Activated CD4-positive, alpha-beta memory T cell treated with anti-CD3 and anti-CD28 coated beads, Interleukin-2, amount 10 ng/mL, durations not matched to agents 7 days and 5 days (primary cell): ENCODE measurements around the gene FGF21. TPM values are rescaled to one million over a fixed set of nuclear protein-coding genes. Genes with fewer than 3 reads are reported as not detected.
"Not testable (repeated sequence)": the region's sequence is repeated elsewhere in the genome, so short reads cannot be mapped to it uniquely, and the experiment has no call there.

Experiments used
- CTCF ChIA-PET: fragments of 350-600 bp; sonication (Branson Sonifier 250); formaldehyde crosslinking; loops from one replicate; lab custom pipeline; 2021; ENCODE audit warnings: antibody characterized with exemption, inconsistent platforms; lab: Charles Lee
- POLR2A ChIA-PET: fragments of 350-600 bp; sonication (Branson Sonifier 250); formaldehyde crosslinking; loops from one replicate; lab custom pipeline; 2021; ENCODE audit warnings: antibody characterized with exemption; lab: Charles Lee
- DNase-seq: peaks from one replicate; pipeline ENCODE4 v3.0.0-alpha.2; 2020
- H3K27ac Mint-ChIP-seq: one replicate; pipeline ENCODE4 v1.8.0; 2021; ENCODE audit warnings: mild to moderate bottlenecking, mixed read lengths
- H3K27me3 Mint-ChIP-seq: one replicate; pipeline ENCODE4 v1.8.0; 2021; ENCODE audit warnings: mixed read lengths
- H3K36me3 Mint-ChIP-seq: one replicate; pipeline ENCODE4 v1.8.0; 2021; ENCODE audit warnings: low read depth, mixed read lengths
- H3K4me1 Mint-ChIP-seq: one replicate; pipeline ENCODE4 v1.8.0; 2021; ENCODE audit warnings: mixed read lengths
- H3K4me3 Mint-ChIP-seq: one replicate; pipeline ENCODE4 v1.8.0; 2021; ENCODE audit warnings: mild to moderate bottlenecking, mixed read lengths
- H3K9me3 Mint-ChIP-seq: one replicate; pipeline ENCODE4 v1.8.0; 2021; ENCODE audit warnings: mixed read lengths
- total RNA-seq, 2 experiments: library from RNA; stranded (reverse); gene quantifications; one replicate each; pipeline ENCODE4 v1.2.3, GENCODE V29; 2021

The FGF21 gene, protein sequence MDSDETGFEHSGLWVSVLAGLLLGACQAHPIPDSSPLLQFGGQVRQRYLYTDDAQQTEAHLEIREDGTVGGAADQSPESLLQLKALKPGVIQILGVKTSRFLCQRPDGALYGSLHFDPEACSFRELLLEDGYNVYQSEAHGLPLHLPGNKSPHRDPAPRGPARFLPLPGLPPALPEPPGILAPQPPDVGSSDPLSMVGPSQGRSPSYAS
- not detected for total RNA-seq

- Mint-ChIP-seq H3K27ac (no peak within 1 kb of the TSS), H3K27me3 (peaks cover 26% of the 10 kb centered on the region), H3K9me3 (no peaks in the 10 kb centered on the region), H3K4me3 (no peak within 1 kb of the TSS), H3K4me1 (peaks cover 24% of the 10 kb centered on the region), H3K36me3 (no peaks in the 10 kb centered on the region)
- CTCF ChIA-PET, result no interaction called here
- no peak for DNase-seq
- POLR2A ChIA-PET, result no interaction called here
Observed at GRCh38 chr19:48755084-48755641, at the start of gene FGF21. Gene FGF21, plus strand, starts transcription at chr19:48755524. Its CDS starts 713 bp downstream, at chr19:48756237.

- no peak overlapping the region for H3K27ac Mint-ChIP-seq
- H3K4me3 Mint-ChIP-seq, result no peak overlapping the region
- peaks cover 5% of the 10 kb centered on the region for H3K9me3 Mint-ChIP-seq
- H3K4me1 Mint-ChIP-seq, result peaks cover 8% of the 10 kb centered on the region
- H3K36me3 Mint-ChIP-seq, result peaks cover 2% of the 10 kb centered on the region
- no peaks in the 10 kb centered on the region for H3K27me3 Mint-ChIP-seq
- POLR2A ChIA-PET, result no interaction called here
- DNase-seq, result no peak
- CTCF ChIA-PET, result no interaction called here
Observed at GRCh38 chr19:48708471-48708870, 46.9 kb upstream of the FGF21 start.

DNA sequence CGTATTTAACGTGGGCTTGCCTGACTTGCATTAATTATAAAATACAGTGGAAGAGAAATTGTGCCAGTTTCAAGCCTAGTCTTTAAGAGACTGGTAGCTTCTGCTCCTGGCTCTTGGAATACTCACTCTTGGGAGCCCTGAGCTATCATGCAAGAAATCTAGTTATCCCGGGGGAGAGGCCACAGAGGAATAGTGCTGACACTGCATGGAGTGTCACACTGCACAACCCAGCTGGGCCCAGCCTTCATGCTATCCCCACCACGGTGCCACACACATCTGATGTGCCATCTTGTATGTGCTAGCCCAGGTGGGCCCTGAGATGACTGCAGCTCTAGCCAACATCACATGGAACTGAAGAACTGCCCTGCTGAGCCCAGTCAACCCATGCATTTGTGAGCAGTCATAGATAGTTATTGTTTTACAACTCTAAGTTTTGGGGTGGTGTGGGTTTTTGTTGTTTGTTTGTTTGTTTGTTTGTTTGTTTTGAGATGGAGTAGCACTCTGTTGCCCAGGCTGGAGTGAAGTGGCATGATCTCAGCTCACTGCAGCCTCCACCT lies 44.1 kb upstream of the FGF21 start:
- no peak for DNase-seq
- H3K27me3 Mint-ChIP-seq, result no peaks in the 10 kb centered on the region
- H3K4me1 Mint-ChIP-seq, result peaks cover 18% of the 10 kb centered on the region
- H3K36me3 Mint-ChIP-seq, result peaks cover 2% of the 10 kb centered on the region
- peaks cover 5% of the 10 kb centered on the region for H3K9me3 Mint-ChIP-seq
- no peak overlapping the region for H3K27ac Mint-ChIP-seq
- CTCF ChIA-PET, result no interaction called here
- H3K4me3 Mint-ChIP-seq, result no peak overlapping the region
- POLR2A ChIA-PET, result no interaction called here

GRCh38 chr19:48713041-48713863 lies 42.1 kb upstream of the FGF21 start:
- H3K27me3 Mint-ChIP-seq, result no peaks in the 10 kb centered on the region
- peak overlapping the region; percentile 76 for H3K4me3 Mint-ChIP-seq
- DNase-seq, result no peak
- H3K4me1 Mint-ChIP-seq, result peaks cover 18% of the 10 kb centered on the region
- peak overlapping the region; percentile 1 for H3K27ac Mint-ChIP-seq
- ChIA-PET POLR2A (interaction anchor here (0.8 to 1.9 kb wide), 5 partner anchors 12 to 280 kb away, joined by 3 to 10 read pairs (median 3); partner anchors contain the start of genes GYS1, PPP1R15A and RUVBL2), CTCF (interaction anchor here (0.5 to 2.6 kb wide), 4 partner anchors 26 to 207 kb away, joined by 3 to 13 read pairs (median 6); no protein-coding TSS in a partner anchor)
- peaks cover 5% of the 10 kb centered on the region for H3K9me3 Mint-ChIP-seq
- H3K36me3 Mint-ChIP-seq, result peaks cover 2% of the 10 kb centered on the region

- DNase-seq, result peak; percentile 99
- Mint-ChIP-seq H3K9me3 (peaks cover 5% of the 10 kb centered on the region), H3K27ac (peak overlapping the region; percentile 44), H3K4me3 (peak overlapping the region; percentile 76), H3K4me1 (peaks cover 18% of the 10 kb centered on the region), H3K27me3 (no peaks in the 10 kb centered on the region), H3K36me3 (peaks cover 2% of the 10 kb centered on the region)
- ChIA-PET CTCF (interaction anchor here (0.5 to 2.6 kb wide), 4 partner anchors 14 to 208 kb away, joined by 3 to 13 read pairs (median 3); partner anchors contain the start of gene CA11), POLR2A (interaction anchor here (0.8 to 1.9 kb wide), 7 partner anchors 10 to 279 kb away, joined by 3 to 10 read pairs (median 3); partner anchors contain the start of genes GYS1, PPP1R15A and RUVBL2)
Observed at GRCh38 chr19:48713864-48714755, 41.2 kb upstream of the FGF21 start.

DNA sequence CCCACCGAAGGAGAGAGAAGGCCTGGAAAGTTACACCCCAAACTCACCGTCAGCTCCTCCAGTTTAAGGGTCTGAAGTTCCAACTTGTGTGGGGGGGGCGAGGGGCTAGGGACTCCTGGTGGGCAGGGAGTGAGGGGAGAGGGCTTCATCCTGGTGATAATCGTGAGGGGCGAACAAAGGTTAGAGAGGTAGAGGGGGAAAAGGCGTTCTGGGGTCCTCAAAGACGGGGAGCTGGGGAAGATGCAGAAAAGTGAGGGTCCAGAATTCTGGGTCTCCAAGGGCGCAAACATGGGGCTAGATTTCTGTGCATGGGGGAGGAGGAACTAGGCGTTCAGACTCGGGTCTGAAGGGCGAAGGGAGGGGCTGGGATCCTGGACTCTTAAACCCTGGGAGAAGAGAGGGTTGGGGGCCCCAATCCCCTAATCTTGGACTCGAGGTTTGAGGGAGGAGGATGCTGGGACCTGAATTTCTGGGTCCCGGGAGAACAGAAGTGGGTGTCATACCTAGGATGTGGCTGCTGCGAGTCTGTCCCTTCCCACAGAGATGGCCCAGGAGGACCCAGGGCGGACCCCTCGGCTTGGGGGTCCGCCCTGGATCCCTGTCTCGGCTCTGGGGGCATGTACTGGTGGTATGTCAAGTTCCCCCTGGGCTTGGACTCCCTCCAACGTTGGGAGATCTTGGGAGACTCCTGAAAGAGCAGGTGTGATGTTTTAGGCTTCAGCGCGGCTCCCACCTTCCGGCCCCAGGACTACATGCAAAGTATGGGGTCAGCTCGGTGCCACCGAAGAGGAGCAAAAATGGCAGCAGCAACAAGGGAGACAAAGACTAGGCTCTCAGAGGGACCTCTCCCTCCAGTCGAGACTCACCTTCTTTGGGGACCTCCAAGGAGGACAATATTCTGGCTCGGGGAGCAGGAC lies 40.3 kb upstream of the FGF21 start:
- CTCF ChIA-PET, result interaction anchor here (0.8 to 2.6 kb wide), 3 partner anchors 13 to 69 kb away, joined by 3 to 13 read pairs (median 3); partner anchors contain the start of gene CA11

GRCh38 chr19:48715681-48716171 lies 39.6 kb upstream of the FGF21 start:
- H3K4me3 Mint-ChIP-seq, result no peak overlapping the region
- H3K27me3 Mint-ChIP-seq, result no peaks in the 10 kb centered on the region
- DNase-seq, result no peak
- CTCF ChIA-PET, result no interaction called here
- no peak overlapping the region for H3K27ac Mint-ChIP-seq
- peaks cover 2% of the 10 kb centered on the region for H3K36me3 Mint-ChIP-seq
- H3K4me1 Mint-ChIP-seq, result peaks cover 24% of the 10 kb centered on the region
- POLR2A ChIA-PET, result interaction anchor here (1.0 to 1.3 kb wide), 2 partner anchors 9 to 10 kb away, joined by 3 to 6 read pairs; no protein-coding TSS in a partner anchor
- H3K9me3 Mint-ChIP-seq, result peaks cover 4% of the 10 kb centered on the region

More for the DNA sequence above, 40.3 kb upstream of the FGF21 start:
- DNase-seq, result no peak
- Mint-ChIP-seq H3K27me3 (no peaks in the 10 kb centered on the region), H3K4me1 (peaks cover 18% of the 10 kb centered on the region), H3K36me3 (peaks cover 2% of the 10 kb centered on the region), H3K9me3 (peaks cover 5% of the 10 kb centered on the region), H3K4me3 (peak overlapping the region; percentile 76), H3K27ac (peak overlapping the region; percentile 44)
- POLR2A ChIA-PET, result interaction anchor here (0.8 to 1.9 kb wide), 6 partner anchors 10 to 21 kb away, joined by 3 to 10 read pairs (median 4); no protein-coding TSS in a partner anchor

- no peak for DNase-seq
- peaks cover 30% of the 10 kb centered on the region for H3K4me1 Mint-ChIP-seq
- no peak overlapping the region for H3K27ac Mint-ChIP-seq
- POLR2A ChIA-PET, result interaction anchor here (1.0 to 1.3 kb wide), 2 partner anchors 8 to 9 kb away, joined by 3 to 6 read pairs; no protein-coding TSS in a partner anchor
- no peaks in the 10 kb centered on the region for H3K27me3 Mint-ChIP-seq
- no peaks in the 10 kb centered on the region for H3K9me3 Mint-ChIP-seq
- CTCF ChIA-PET, result no interaction called here
- H3K36me3 Mint-ChIP-seq, result no peaks in the 10 kb centered on the region
- no peak overlapping the region for H3K4me3 Mint-ChIP-seq
Observed at GRCh38 chr19:48716562-48717291, 38.6 kb upstream of the FGF21 start.

DNA sequence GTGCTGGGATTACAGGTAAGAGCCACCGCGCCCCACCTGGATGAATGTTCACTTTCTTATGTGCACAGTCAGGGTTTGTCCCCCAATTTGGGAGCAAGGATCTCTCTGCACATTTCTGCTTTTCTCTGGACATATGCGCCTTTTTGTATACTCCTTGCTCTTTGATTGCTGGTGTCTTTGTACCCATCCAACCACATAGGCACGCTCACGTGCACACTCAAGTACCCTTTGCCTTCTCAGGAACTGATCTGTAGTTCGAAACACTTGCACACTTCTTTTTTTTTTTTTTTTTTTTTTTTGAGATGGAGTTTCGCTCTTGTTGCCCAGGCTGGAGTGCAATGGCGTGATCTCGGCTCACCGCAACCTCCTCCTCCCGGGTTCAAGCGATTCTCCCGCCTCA lies 37.2 kb upstream of the FGF21 start:
- H3K4me3 Mint-ChIP-seq, CTCF ChIA-PET, H3K9me3 Mint-ChIP-seq, DNase-seq, H3K27ac Mint-ChIP-seq, H3K27me3 Mint-ChIP-seq, H3K36me3 Mint-ChIP-seq, POLR2A ChIA-PET: not testable (repeated sequence)
- H3K4me1 Mint-ChIP-seq, result peaks cover 29% of the 10 kb centered on the region

DNA sequence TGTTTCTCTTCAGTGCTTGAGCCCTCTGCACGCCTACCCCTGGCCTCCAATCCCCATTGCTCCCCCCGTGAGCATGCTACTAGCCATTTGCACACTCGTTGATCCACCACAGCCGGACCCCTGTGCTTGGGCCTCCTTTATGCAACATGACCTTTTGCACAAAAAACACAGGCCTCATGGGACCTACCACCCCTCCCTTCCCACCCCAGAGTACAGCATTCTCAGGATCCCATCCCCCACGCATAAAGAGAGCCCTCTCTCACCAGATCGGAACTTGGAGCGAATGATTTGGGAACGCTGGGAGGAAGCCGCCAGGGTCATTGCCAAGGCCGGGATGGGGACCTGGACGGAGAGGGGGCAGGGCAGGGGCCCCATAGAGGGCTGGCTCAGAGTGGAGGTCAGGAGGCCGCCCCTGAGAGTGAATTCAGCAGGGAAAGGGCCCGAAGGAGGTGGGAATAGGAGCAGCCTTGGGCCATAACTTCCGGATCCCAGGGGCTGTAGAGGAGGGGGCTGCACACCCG lies 36.6 kb upstream of the FGF21 start:
- Mint-ChIP-seq H3K9me3 (no peaks in the 10 kb centered on the region), H3K27ac (no peak overlapping the region), H3K4me3 (no peak overlapping the region), H3K27me3 (no peaks in the 10 kb centered on the region), H3K36me3 (no peaks in the 10 kb centered on the region), H3K4me1 (peaks cover 25% of the 10 kb centered on the region)
- CTCF ChIA-PET, result no interaction called here
- POLR2A ChIA-PET, result no interaction called here
- no peak for DNase-seq
